Left lobe of liver (tissue), 2 donors: ENCODE data around the gene ZFR2. TPM values are rescaled to one million over a fixed set of nuclear protein-coding genes. Genes with fewer than 3 reads are reported as not detected.
A peak's percentile ranks its signal among the peaks of the same experiment; 100 is the strongest.

Experiments used
- ATAC-seq: fragments of 200-7000 bp; cut with Tn5 transposase; one replicate; pipeline ENCODE4 v1.9.1; 2020; ENCODE audit warnings: mild to moderate bottlenecking, moderate library complexity
- DNase-seq: peaks from one replicate; pipeline ENCODE4 v3.0.0-alpha.2; 2020; ENCODE audit warnings: low spot score
- total RNA-seq: library from RNA; stranded (reverse); gene quantifications from one replicate; pipeline ENCODE4 v1.2.1, GENCODE V29; 2021
- donor health status: DM: no; HTN: no; CAD: no; lungs with moderate emphysema.
- donor health status: DM: no; HTN: yes; CAD: no.

Gene ZFR2
- total RNA-seq, 1 donor from 2014 or later, result not detected

DNA sequence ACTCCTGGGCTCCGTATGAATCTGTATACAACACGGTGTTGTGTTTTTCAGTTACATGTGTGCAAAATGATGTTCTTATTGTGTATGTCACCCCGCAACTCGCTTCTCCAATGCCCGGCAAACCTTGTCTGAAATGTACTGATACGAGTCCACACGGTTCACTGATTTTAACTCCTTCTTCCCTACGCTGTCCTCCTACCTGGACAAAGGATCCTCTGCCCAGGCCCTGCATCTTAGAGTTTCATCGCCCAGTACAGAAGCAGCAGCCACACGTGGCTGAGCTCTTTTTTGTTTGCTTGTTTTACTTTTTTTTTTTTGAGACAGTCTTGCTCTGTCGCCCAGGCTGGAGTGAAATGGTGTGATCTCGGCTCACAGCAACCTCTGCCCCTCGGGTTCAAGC lies 28.9 kb downstream of the ZFR2 start:
- DNase-seq (no peak), ATAC-seq (no peak)

DNA sequence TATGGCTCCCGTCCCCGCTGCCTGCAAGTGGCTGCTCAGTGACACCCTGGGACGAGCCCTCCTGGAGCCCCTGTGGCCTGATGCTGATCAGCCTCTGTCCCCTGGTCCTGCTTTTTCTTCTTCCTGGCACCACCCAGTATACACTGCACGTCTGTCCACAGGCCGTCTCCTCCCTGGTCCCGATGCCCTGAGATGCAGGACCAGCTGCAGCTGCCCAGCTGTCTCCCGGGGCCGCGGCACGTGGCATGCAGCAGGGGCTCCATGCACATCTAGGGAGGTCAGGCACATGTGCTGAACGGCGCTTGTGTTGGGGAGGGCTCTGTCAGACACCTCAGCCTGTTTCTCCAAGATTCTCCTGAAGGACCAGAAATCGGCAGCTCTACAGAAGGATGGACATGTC lies 30.2 kb downstream of the ZFR2 start:
- DNase-seq (no peak), ATAC-seq (no peak)

DNA sequence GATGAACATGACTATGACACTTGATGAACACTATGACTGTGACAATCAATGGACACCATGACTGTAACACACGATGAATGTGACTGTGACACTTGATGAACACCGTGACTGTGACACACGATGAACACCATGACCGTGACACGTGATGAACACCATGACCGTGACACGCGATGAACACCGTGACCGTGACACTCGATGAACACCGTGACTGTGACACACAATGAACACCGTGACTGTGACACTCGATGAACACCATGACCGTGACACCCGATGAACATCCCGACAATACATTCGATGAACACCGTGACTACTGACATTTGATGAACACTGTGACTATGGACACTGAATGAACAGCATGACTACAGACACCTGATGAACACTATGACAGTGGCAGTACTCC lies 30.9 kb downstream of the ZFR2 start:
- DNase-seq (no peak), ATAC-seq (no peak)

DNA sequence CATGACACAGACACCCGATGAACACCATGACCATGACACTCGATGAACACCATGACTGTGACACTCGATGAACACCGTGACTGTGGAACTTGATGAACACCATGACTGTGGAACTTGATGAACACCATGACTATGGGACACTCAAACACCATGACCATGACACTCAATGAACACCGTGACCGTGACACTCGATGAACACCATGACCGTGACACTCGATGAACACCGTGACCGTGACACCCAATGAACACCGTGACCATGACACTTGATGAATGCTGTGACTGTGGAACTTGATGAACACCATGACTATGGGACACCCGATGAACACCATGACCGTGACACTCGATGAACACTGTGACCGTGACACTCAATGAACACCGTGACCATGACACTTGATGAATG lies 31.5 kb downstream of the ZFR2 start:
- no peak for DNase-seq
- ATAC-seq, result no peak

DNA sequence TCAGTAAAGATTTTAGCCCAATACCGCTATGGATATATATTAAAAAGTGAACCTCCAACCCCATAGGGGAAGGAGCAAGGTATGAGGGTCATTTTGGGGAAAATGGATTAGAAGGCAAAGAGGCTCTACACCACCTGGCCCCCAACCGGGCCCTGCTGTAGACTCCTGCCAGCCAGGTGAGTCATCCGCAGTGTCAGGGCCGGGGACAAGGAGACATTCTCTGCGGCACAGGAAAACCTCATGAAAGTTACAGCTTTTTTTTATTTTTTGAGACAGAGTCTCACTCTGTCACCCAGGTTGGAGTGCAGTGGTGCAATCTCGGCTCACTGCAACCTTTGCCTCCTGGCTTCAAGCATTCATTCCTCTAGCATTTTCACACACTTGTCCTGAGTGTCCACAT lies 32.0 kb downstream of the ZFR2 start:
- ATAC-seq (no peak), DNase-seq (no peak)

DNA sequence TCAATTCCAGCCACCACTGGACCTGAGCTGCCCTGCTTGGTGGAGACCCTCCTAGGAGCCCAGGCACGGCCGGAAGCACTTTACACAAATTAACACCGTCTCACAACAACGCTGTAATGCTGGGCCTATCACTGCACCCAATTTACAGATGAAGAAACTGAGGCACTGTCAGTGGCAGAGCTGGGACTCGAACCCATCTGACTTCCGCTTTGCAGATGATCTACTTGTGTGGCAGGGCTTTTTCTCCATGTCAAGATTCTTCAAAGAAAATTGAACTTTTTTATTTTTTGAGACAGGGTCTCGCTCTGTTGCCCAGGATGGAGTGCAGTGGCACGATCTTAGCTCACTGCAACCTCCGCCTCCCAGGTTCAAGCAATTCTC lies 33.8 kb downstream of the ZFR2 start:
- no peak for DNase-seq

DNA sequence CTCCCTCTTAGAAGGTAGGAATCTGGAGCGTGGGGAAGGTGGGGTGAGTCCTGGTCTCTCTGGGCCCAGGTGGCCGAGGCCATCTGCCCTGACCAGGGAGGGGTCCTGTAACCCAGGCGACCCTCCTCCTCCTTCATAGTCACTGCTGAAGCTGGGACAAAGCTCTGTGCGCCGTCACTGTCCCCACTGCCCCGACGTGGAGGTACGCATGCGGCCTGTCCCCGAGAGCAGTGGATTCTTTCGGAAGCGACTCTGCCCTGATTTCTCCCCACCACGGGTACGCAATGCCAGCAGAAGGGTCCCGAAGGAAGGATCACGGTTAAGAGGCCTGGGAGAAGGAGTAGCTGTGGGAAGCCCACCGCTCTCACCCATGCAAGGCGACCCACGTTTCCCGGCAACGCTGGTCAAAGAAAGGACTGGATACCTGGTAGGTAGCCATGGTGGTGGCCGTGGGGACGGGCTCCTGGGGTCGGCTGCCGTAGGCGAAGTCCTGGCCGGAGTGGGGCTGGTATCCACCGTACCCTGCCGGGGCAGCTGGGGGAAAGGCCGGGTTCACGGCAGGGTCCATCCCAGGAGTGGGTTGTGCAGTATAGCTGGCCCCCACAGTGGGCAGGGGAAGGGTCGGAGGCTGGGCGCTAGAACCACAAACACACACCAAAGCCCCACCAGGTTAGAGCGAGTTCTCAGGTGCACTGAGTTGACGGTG lies 34.3 kb downstream of the ZFR2 start:
- no peak for ATAC-seq
- DNase-seq, result no peak

More for the DNA sequence above, 33.8 kb downstream of the ZFR2 start:
- no peak for ATAC-seq

DNA sequence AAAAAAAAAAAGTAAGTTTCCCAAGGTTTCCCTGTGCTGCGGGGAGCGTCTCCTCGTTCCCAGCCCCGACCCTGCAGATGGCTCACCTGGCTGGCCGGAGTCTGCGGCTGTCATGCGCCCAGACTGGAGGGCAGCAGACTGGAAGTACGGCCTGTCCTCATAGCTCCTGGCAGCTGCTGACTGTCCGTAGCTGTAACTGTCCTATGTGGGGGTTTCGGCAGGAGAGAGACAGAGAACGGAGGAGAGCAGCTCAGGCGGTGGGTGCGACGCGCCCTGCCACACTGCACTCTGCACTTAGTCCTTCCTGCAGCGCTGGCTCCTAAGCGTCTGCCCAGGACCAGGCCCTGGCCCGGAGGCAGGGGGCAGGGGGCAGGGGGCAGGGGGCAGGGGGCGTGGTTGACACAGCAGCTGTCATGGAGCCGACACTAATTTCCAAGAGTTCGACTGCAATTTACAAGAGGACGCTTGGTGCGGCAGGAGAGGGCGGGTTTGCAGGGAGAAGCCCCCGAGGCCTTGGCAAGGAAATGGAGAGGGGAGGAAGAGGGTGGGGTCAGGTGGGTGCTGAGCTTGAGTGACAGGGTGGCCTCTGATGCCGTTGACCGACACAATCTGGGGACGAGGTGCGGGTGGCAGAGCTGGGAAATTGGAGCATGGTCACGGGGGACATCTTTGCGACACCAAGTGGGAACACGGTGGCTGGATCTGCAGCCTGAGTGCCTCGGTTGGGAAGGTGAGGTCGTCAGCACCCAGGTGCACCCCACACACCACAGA lies 35.1 kb downstream of the ZFR2 start:
- ATAC-seq (no peak), DNase-seq (no peak)

DNA sequence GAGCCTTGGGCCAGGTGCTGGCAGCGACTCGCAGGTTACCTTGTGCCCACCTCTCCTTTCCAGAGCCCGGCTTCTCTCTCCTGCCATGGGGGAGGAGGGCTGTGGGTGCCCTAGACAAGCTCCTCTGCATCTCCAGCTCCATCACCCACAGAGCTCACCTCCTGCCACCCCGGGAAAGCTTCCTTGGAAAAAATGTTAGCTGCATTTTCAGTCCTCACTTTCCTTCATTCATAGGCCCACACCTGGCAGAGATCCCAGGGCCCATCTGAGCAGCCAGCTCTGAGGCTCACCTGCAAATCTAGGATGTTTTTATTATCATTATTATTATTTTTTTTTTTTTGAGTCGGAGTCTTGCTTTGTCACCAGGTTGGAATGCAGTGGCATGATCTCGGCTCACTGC lies 36.8 kb downstream of the ZFR2 start:
- no peak for ATAC-seq
- DNase-seq, result no peak

DNA sequence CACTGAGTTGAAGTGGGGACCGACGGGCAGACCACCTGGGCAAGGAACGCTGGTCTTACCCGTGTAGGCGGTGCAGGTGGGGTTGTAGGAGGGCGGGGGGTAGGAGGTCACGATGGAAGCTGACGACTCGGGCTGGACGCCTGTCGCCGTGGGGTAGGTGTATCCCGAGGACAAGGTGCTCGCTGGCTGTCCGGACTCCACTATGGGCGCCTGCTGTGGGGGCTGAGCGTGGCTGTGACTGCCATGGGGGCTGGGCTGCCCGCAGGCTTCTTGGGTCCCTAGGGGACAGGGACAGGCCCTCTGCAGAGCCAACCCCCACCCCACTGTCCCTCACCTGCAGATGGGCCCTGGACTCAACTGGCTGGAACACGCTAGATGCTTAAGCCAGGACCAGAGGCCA lies 37.2 kb downstream of the ZFR2 start:
- ATAC-seq (no peak), DNase-seq (no peak)

DNA sequence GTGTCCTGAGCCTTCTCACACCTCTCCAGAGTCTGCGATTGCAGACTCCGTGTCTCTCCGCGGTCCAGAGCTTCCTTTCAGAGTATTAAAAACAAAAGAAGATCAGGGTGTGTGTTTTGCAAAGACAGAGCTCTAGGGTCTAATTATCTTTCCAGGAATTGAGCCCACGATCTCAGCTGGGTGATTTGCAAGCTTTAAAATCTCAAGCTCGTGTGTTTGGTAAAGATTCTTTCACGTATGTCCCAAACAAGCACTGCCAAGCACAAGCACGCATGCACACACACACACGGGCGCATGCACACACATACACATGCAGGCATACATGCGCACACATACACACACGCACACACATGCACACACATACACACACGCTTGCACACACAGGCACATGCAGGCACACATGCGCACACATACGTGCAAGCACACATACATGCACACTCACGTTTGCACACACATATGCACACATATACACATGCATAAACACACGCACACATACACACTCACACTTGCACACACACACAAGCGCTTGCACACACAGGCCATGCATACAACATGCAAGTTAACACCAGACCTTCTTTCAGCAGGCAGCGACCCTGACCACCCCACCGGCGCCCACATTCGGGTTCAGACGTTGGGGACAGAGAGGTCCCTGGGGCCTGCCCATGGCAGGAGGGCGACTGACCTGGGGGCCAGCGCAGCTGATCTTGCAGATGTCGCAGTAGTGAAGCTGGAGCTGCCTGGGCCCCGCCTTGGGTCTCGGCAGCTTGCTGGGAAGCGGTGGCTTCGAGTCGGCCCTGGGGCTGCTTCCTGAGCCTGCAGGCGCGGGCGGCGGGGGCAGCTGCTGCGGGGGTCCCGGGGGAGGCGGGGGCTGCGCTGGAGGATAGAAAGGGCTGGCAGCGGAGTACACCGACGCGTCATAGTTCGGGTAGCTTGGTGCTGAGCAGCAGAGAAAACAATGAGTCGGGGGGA lies 37.9 kb downstream of the ZFR2 start:
- no peak for ATAC-seq
- no peak for DNase-seq

DNA sequence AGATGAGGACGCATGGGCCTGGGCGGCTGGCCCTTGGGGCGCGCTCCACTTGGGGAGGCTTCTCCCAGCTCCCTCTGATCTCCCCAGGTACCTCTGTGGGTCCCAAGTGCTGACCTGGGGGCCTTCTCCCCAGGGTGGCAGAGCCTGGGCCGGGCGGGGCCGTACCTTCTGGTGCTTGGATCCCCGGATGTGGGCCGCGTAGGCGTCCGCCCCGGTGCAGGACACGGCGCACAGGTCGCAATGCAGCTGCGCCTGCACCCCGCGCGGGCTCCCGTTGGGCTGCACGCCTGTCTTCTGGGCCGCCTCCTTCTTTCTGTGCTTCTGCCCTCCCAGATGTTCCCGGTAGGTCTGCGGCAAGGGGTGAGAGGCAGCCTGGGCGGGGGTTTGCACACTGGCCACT lies 41.5 kb downstream of the ZFR2 start:
- DNase-seq (no peak), ATAC-seq (no peak)

DNA sequence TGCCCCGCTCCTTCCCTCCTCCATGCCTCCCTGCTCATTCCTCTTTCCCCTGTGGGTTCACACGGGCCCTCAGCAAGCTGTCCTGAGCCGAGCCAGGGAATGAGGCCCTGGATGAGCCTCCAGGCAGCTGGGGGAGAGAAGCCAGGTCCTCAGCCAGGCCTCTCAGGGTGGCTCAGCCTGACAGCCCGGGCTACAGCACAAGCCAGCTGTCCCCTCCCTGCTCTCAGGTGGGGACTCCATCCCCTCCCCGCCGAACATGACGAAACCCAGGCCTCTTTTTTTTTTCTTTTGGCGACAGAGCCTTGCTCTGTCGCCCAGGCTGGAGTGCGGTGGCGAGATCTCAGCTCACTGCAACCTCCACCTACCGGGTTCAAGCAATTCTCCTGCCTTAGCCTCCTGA lies 42.7 kb downstream of the ZFR2 start:
- ATAC-seq (no peak), DNase-seq (no peak)

DNA sequence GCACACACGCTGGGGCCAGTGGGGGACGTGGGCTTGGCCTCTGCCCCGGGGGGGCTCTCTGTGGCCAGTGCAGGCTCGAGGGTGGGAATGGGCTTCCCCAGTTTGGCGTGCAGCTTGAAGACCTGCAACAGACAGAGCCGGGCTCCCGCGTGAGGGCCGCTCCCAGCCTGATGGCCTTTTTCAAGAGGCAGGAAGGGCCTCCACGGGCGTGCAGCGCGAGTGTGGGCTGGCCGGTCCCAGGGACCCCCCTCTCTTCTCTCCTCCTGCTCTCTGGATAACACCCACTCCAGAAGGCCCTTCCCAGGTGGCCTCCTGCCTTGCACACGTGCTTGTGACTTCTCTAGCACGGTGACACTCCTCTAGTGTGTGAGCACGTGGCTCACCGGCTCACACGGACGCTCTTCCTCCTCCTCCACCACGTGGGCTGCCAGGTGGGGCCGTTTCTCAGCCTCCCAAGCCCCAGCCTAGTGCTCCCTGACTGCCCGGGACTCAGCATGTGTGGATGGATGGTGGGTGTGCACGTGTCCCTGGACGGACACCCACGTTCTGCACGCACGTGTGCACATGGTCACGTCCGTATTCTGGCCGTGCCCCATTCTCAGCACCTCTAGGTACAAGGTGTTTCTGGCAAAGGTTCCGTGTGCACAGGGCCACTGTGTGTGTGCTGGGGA lies 43.4 kb downstream of the ZFR2 start:
- no peak for DNase-seq
- ATAC-seq, result no peak

DNA sequence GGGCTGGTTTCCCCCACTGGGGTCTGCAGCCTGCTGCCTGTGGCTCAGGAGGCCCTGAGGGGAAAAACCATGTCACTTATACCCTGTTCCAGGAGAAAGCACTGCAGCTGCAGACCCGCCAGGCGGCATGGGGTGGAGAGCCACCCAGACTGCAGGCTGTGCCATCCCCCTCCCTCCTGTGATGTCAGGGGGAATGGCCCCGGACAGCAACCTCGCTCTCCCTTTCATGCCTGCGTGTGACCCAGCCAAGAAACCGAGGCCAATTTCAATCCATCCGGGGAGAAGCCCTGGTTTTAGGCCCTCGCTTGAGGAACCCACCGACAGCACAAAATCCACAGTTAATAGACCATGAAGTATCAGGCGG lies 45.5 kb downstream of the ZFR2 start:
- DNase-seq, result no peak
- no peak for ATAC-seq

DNA sequence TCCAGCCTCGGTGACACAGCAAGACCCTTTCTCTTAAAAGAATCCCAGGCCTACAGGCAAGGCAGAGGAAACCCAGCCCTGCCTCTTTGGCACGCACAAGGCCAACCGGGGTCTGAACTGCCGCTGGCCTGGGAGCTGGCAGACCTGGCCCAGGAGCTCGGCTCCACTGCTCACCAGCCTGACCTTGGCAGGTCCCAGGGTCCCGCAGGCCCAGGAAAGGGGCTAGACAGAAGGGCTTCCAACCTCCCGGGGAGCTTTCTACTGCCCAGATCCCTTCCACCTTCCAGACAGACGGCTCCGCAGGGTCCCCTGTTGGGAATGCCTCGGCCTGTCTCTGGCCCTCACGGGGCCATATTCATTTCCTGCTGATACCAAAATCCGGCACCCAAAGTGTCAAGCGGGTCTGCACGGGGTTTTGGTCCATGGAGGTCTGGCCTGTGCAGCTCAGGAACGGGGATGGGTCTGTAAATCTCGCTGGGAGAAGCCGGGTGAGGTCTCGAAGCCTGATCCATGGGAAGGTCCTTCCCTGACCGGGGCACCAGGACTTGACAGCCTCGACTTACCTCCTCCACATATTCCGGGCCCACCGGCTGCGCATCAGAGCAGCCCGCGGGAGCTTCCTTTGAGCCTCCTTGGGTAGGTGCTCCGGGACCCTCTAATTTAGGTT lies 46.0 kb downstream of the ZFR2 start:
- DNase-seq (no peak), ATAC-seq (no peak)

DNA sequence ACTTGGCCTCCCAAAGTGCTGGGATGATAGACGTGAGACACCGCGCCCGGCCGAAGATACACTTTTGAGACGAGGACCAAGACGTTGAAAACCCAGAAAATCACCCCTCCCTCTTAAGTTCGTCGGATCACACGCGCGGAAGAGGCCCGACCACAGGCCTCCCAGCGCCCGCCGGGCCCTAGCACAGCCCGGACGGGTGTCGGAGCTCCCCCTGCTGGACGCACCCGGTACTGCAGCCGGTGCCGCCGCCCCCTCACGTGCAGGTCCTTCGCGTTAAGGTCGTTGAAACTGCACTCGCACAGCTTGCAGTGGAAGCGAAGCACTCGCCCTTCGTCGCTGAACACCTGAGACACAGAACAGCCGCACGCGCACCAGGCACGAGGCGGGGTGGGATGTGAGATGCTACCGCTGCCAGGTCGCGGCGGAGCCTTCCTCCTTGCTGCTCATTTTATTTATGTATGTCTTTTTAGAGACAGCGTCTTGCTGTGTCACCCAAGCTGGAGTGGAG lies 46.9 kb downstream of the ZFR2 start:
- ATAC-seq, result peak; percentile 94
- DNase-seq, result peak; percentile 65

DNA sequence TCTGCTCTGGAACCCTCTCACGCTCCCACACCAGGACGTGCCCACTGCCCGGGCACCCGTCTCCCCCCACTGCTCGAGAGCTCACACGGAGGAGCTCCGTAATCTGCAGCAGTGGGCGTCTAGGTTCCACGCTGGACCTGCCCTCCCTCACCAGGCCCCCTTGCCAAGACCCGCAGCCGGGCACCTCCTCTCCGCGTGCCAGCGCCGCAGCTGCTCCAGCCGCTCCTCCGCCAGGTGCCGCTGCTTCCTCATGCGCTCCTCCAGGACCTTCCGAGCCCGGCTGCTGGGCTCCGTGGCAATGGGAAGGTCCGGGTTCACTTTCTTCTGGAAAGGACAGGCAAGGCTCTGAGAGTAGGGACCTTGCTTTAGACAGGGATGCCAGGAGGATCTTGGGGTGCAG lies 47.7 kb downstream of the ZFR2 start:
- no peak for DNase-seq
- ATAC-seq, result no peak

DNA sequence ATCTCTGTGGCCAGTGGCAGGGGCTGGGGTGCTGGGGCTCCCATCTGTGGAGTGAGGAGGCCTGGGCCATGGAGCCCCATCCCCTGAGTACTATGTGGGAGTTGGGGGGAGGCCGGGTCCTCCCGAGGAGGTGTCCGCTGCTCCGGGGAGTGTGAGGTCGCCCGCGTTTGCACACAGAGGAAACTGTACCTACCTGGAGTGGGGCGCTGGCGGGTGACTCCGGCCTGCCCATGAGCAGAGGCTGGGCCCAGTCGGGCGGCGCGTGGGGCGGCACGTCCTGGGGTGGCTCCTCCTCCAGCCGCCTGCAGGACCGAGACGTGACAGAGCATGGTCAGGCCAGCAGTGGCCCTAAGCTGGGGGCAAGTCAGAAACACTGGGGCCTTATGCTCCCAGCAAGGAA lies 48.8 kb downstream of the ZFR2 start:
- DNase-seq, result no peak
- ATAC-seq, result no peak

DNA sequence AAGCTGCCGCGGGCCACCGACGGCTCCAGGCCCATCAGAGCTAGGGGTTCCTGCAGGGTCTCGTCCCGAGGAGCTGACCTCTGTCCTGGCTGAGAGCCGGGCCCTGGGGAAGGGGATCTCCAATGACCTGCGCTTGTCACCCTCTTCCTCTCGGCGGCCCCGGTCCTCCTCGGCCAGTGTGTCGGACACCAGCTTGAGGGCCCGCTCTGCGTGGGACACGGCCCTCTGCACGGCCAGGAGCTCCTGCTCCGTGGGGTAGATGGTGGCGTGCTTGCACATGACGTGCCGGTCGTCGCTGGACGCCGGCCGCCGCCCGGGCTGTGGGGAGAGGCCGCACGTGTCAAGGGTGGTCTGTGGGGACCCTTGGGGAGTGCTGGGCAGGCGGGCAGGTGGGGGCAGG lies 49.9 kb downstream of the ZFR2 start:
- DNase-seq (no peak), ATAC-seq (no peak)
